PC-9 (cell line): ENCODE results near the gene EEA1.

Experiments
- EZH2 ChIP-seq: fragments of 200-600 bp; sonication (generic); IDR thresholded peaks from 2 replicates; pipeline ENCODE4 v1.8.0; 2017; ENCODE audit warnings: antibody characterized with exemption, low read depth
- TF ChIP-seq, protein P1 (sequence below): fragments of 200-600 bp; sonication (generic); conservative IDR thresholded peaks from 2 replicates; pipeline ENCODE4 v1.6.1; 2017; ENCODE audit warnings: mixed run types, antibody characterized with exemption, mild to moderate bottlenecking, moderate library complexity

DNA sequence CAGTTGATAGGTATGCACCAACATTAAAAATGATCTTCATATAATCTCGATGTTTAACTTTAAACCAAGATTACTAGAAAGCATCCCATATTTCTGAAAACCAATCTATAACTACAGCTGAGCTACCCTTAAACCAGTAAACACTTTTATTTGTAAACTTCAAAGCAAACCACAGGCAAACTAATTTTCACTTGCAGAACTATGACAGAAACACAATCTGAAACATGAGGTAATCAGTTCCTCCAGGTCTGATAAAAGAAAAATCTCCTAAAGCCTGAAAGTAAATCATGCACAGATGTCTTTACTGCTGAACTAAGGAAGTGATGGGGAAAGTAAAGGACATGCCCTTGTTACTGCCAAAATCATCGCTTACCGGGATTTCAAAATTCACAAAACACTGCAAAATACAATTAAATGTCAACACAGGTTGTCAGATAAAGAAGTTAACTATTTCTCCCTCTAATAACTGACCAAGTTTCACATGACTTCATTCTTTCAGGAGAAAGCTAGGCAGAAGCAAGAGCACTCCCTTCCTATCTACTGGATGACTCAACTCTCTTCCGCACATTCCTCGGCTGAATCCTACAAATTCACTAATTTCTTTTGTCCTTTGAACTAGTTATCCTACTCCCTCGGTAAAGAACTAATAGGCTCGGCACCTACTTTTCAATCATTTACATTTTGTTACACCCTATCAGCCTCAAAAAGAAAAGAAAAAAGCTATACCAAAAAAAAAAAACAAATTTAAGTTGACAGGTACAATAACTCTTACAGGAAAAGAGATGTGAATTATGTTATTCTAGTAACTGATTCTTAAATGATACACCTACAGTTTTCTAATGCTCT is 1.4 kb downstream of the EEA1 start:
- no peak for TF ChIP-seq EZH2
- TF ChIP-seq, protein P1, sequence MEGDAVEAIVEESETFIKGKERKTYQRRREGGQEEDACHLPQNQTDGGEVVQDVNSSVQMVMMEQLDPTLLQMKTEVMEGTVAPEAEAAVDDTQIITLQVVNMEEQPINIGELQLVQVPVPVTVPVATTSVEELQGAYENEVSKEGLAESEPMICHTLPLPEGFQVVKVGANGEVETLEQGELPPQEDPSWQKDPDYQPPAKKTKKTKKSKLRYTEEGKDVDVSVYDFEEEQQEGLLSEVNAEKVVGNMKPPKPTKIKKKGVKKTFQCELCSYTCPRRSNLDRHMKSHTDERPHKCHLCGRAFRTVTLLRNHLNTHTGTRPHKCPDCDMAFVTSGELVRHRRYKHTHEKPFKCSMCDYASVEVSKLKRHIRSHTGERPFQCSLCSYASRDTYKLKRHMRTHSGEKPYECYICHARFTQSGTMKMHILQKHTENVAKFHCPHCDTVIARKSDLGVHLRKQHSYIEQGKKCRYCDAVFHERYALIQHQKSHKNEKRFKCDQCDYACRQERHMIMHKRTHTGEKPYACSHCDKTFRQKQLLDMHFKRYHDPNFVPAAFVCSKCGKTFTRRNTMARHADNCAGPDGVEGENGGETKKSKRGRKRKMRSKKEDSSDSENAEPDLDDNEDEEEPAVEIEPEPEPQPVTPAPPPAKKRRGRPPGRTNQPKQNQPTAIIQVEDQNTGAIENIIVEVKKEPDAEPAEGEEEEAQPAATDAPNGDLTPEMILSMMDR = no peak
